SU-DHL-6 (cell line): Measurements from ENCODE around the gene LIN7C.

ENCODE experiments used
- H2AFZ ChIP-seq: fragments of 200-600 bp; sonication (generic); 2 replicates; pipeline ENCODE4 v1.6.1; 2014; ENCODE audit warnings: low read depth, mild to moderate bottlenecking, moderate library complexity, mixed read lengths, antibody characterized with exemption, low read length; ENCODE audit not compliant: severe bottlenecking
- H3F3A ChIP-seq: fragments of 200-600 bp; shearing (Covaris generic); 2 replicates; pipeline ENCODE4 v1.6.0; 2016; ENCODE audit warnings: antibody characterized with exemption, mild to moderate bottlenecking; ENCODE audit not compliant: insufficient read depth
- H3K27ac ChIP-seq: fragments of 200-600 bp; sonication (generic); 2 replicates; pipeline ENCODE4 v1.5.1; 2016; ENCODE audit warnings: low read depth, mild to moderate bottlenecking, low read length, moderate library complexity, mixed read lengths
- H3K27me3 ChIP-seq: fragments of 200-600 bp; sonication (generic), shearing (Covaris generic); 2 replicates; pipeline ENCODE4 v1.6.0; 2014; ENCODE audit warnings: mild to moderate bottlenecking, low read length
- H3K36me3 ChIP-seq: fragments of 200-600 bp; sonication (generic); 2 replicates; pipeline ENCODE4 v1.6.1; 2014; ENCODE audit warnings: mild to moderate bottlenecking, low read length, mixed read lengths
- H3K4me2 ChIP-seq: fragments of 300-600, 200-600 bp; shearing (Covaris generic), sonication (generic); 2 replicates; pipeline ENCODE4 v1.6.0; 2014; ENCODE audit warnings: low read length, low read depth, mild to moderate bottlenecking; ENCODE audit not compliant: poor library complexity, severe bottlenecking
- H3K4me3 ChIP-seq: fragments of 200-600 bp; sonication (generic); 2 replicates; pipeline ENCODE4 v1.5.1; 2014; ENCODE audit warnings: antibody characterized with exemption, low read length, mild to moderate bottlenecking, mixed read lengths; ENCODE audit not compliant: insufficient read depth, poor library complexity, severe bottlenecking
- H3K79me2 ChIP-seq: fragments of 200-600 bp; sonication (generic); 2 replicates; pipeline ENCODE4 v1.6.1; 2014; ENCODE audit warnings: mild to moderate bottlenecking, low read length, moderate library complexity; ENCODE audit not compliant: insufficient read depth
- H3K9ac ChIP-seq: fragments of 200-600 bp; sonication (generic); 2 replicates; pipeline ENCODE4 v1.7.0; 2014; ENCODE audit warnings: mild to moderate bottlenecking, low read length
- H3K9me2 ChIP-seq: fragments of 200-600 bp; sonication (generic); replicated peaks from 2 replicates; pipeline ENCODE4 v1.6.1; 2014; ENCODE audit warnings: low read length; ENCODE audit not compliant: insufficient read depth
- H3K9me3 ChIP-seq: fragments of 200-600 bp; sonication (generic); 2 replicates; pipeline ENCODE4 v1.6.1; 2014; ENCODE audit warnings: low read length, mixed read lengths; ENCODE audit not compliant: insufficient read depth
- H4K20me1 ChIP-seq: fragments of 200-600 bp; sonication (generic); 2 replicates; pipeline ENCODE4 v1.6.1; 2014; ENCODE audit warnings: low read depth, mild to moderate bottlenecking, antibody characterized with exemption, low read length, moderate library complexity, mixed read lengths
- EZH2phosphoT487 ChIP-seq: fragments of 200-600 bp; sonication (generic), shearing (Covaris generic); conservative IDR thresholded peaks from 2 replicates; pipeline ENCODE4 v1.6.1; 2018; ENCODE audit warnings: mild to moderate bottlenecking, antibody characterized with exemption, low read length, moderate library complexity, mixed read lengths
- TF ChIP-seq, protein P1 (sequence below): fragments of 200-600 bp; sonication (generic); IDR thresholded peaks from one replicate; pipeline ENCODE4 v1.5.1; 2017; ENCODE audit warnings: antibody characterized with exemption, mild to moderate bottlenecking, low read length, moderate library complexity; ENCODE audit not compliant: insufficient read depth, poor library complexity, severe bottlenecking

LIN7C gene

DNA sequence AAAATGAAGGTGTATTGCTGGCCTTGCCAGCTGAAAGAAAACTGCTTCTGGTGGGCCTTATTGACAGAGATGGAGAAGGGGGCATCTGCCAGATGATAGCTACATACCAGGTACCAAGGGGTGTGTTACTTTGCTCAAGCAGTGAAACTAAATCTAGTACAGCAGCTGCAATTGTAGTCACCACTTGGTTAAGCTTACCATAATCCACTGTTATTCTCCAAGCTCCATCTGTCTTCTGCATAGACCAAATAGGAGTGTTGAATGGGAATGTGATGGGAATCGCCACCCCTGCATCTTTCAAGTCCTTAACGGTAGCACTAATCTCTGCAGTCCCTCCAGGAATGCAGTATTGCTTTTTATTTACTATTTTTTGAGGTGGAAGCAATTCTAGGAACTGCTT lies 45.8 kb upstream of the LIN7C start:
- no peak for TF ChIP-seq EZH2phosphoT487
- no peaks in the 10 kb centered on the region for H3K27me3 ChIP-seq
- no peak overlapping the region for H2AFZ ChIP-seq
- no peaks in the 10 kb centered on the region for H3K9me2 ChIP-seq
- H3K36me3 ChIP-seq, result no peaks in the 10 kb centered on the region
- H3K9ac ChIP-seq, result no peak overlapping the region
- H3K4me3 ChIP-seq, result no peak overlapping the region
- no peaks in the 10 kb centered on the region for H3K79me2 ChIP-seq
- no peaks in the 10 kb centered on the region for H3F3A ChIP-seq
- no peak overlapping the region for H3K27ac ChIP-seq
- H3K9me3 ChIP-seq, result no peaks in the 10 kb centered on the region
- no peaks in the 10 kb centered on the region for H4K20me1 ChIP-seq
- H3K4me2 ChIP-seq, result no peak overlapping the region

- no peak overlapping the region for H3K9ac ChIP-seq
- no peak for TF ChIP-seq EZH2phosphoT487
- TF ChIP-seq, protein P1, sequence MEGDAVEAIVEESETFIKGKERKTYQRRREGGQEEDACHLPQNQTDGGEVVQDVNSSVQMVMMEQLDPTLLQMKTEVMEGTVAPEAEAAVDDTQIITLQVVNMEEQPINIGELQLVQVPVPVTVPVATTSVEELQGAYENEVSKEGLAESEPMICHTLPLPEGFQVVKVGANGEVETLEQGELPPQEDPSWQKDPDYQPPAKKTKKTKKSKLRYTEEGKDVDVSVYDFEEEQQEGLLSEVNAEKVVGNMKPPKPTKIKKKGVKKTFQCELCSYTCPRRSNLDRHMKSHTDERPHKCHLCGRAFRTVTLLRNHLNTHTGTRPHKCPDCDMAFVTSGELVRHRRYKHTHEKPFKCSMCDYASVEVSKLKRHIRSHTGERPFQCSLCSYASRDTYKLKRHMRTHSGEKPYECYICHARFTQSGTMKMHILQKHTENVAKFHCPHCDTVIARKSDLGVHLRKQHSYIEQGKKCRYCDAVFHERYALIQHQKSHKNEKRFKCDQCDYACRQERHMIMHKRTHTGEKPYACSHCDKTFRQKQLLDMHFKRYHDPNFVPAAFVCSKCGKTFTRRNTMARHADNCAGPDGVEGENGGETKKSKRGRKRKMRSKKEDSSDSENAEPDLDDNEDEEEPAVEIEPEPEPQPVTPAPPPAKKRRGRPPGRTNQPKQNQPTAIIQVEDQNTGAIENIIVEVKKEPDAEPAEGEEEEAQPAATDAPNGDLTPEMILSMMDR, result no peak
- H3K27ac ChIP-seq, result no peak overlapping the region
Measured at GRCh38 chr11:27551127-27551526, 44.6 kb upstream of the LIN7C start.

GRCh38 chr11:27545946-27546345 lies 39.4 kb upstream of the LIN7C start:
- Histone ChIP-seq H4K20me1 (no peaks in the 10 kb centered on the region), H3K79me2 (no peaks in the 10 kb centered on the region), H3F3A (no peaks in the 10 kb centered on the region), H3K4me2 (no peak overlapping the region), H2AFZ (no peak overlapping the region), H3K4me3 (no peak overlapping the region), H3K9ac (no peak overlapping the region), H3K9me2 (no peaks in the 10 kb centered on the region), H3K9me3 (no peaks in the 10 kb centered on the region), H3K27me3 (no peaks in the 10 kb centered on the region), H3K36me3 (no peaks in the 10 kb centered on the region), H3K27ac (no peak overlapping the region)
- no peak for TF ChIP-seq EZH2phosphoT487
- TF ChIP-seq, protein P1, result no peak

More at GRCh38 chr11:27551127-27551526, 44.6 kb upstream of the LIN7C start:
- Histone ChIP-seq H3K4me3 (no peak overlapping the region), H2AFZ (no peak overlapping the region), H4K20me1 (no peaks in the 10 kb centered on the region), H3K9me2 (no peaks in the 10 kb centered on the region), H3F3A (no peaks in the 10 kb centered on the region), H3K9me3 (no peaks in the 10 kb centered on the region), H3K36me3 (no peaks in the 10 kb centered on the region), H3K4me2 (no peak overlapping the region), H3K79me2 (no peaks in the 10 kb centered on the region), H3K27me3 (no peaks in the 10 kb centered on the region)

- H3K4me3 ChIP-seq, result no peak overlapping the region
- no peaks in the 10 kb centered on the region for H3K27me3 ChIP-seq
- TF ChIP-seq, protein P1, result no peak
- no peak for TF ChIP-seq EZH2phosphoT487
- no peaks in the 10 kb centered on the region for H4K20me1 ChIP-seq
- no peaks in the 10 kb centered on the region for H3K9me3 ChIP-seq
- H2AFZ ChIP-seq, result no peak overlapping the region
- no peak overlapping the region for H3K4me2 ChIP-seq
- H3K36me3 ChIP-seq, result no peaks in the 10 kb centered on the region
- no peak overlapping the region for H3K27ac ChIP-seq
- H3K9ac ChIP-seq, result no peak overlapping the region
- H3K9me2 ChIP-seq, result no peaks in the 10 kb centered on the region
- H3F3A ChIP-seq, result no peaks in the 10 kb centered on the region
- no peaks in the 10 kb centered on the region for H3K79me2 ChIP-seq
Measured at GRCh38 chr11:27545035-27545434, 38.5 kb upstream of the LIN7C start.
